ENCODE results near the gene UTS2B.

UTS2B gene

GRCh38 chr3:191330530-191331048 is 263 bp upstream of the UTS2B start:
- ATAC-seq (ENCODE audit: insufficient read depth, low read depth) (no peak), DNase-seq (no peak)
- Histone ChIP-seq H3K4me2 (ENCODE audit: insufficient read depth, low read length) (no peak overlapping the region), H3K27ac (ENCODE audit: low read length) (no peak overlapping the region), H3K4me1 (ENCODE audit: insufficient read depth, low read length) (no peaks in the 10 kb centered on the region), H4K20me1 (ENCODE audit: insufficient read depth, low read length) (no peaks in the 10 kb centered on the region), H3K79me2 (ENCODE audit: insufficient read depth, low read length) (no peaks in the 10 kb centered on the region), H3K9ac (ENCODE audit: low read depth, low read length) (no peak overlapping the region), H3K4me3 (ENCODE audit: low read depth in 1 of 2, low read length in 2 of 2) (no peak overlapping the region), H3K27me3 (ENCODE audit: insufficient read depth, low read length, poor library complexity) (no peaks in the 10 kb centered on the region), H3K36me3 (ENCODE audit: insufficient read depth, low read length) (no peaks in the 10 kb centered on the region), H3K9me3 (ENCODE audit: insufficient read depth, low read length, severe bottlenecking) (no peaks in the 10 kb centered on the region), H2AFZ (ENCODE audit: low read depth, low read length) (no peak overlapping the region)
- TF ChIP-seq, protein P1, sequence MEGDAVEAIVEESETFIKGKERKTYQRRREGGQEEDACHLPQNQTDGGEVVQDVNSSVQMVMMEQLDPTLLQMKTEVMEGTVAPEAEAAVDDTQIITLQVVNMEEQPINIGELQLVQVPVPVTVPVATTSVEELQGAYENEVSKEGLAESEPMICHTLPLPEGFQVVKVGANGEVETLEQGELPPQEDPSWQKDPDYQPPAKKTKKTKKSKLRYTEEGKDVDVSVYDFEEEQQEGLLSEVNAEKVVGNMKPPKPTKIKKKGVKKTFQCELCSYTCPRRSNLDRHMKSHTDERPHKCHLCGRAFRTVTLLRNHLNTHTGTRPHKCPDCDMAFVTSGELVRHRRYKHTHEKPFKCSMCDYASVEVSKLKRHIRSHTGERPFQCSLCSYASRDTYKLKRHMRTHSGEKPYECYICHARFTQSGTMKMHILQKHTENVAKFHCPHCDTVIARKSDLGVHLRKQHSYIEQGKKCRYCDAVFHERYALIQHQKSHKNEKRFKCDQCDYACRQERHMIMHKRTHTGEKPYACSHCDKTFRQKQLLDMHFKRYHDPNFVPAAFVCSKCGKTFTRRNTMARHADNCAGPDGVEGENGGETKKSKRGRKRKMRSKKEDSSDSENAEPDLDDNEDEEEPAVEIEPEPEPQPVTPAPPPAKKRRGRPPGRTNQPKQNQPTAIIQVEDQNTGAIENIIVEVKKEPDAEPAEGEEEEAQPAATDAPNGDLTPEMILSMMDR (IDR thresholded peaks at IDR 0.05; ENCODE audit: borderline replicate concordance, extremely low read depth, low read length, poor library complexity, severe bottlenecking), result no peak
- no peak for TF ChIP-seq EZH2 (IDR thresholded peaks at IDR 0.05; ENCODE audit: borderline replicate concordance, low read depth, low read length, severe bottlenecking)

- Histone ChIP-seq H3K9ac (ENCODE audit: low read depth, low read length) (no peak within 1 kb of the TSS), H4K20me1 (ENCODE audit: insufficient read depth, low read length) (no peaks in the 10 kb centered on the region), H3K79me2 (ENCODE audit: insufficient read depth, low read length) (no peaks in the 10 kb centered on the region), H3K4me3 (ENCODE audit: low read depth in 1 of 2, low read length in 2 of 2) (no peak within 1 kb of the TSS), H2AFZ (ENCODE audit: low read depth, low read length) (no peak within 1 kb of the TSS), H3K4me2 (ENCODE audit: insufficient read depth, low read length) (no peak within 1 kb of the TSS), H3K27me3 (ENCODE audit: insufficient read depth, low read length, poor library complexity) (no peaks in the 10 kb centered on the region), H3K36me3 (ENCODE audit: insufficient read depth, low read length) (no peaks in the 10 kb centered on the region), H3K4me1 (ENCODE audit: insufficient read depth, low read length) (no peaks in the 10 kb centered on the region), H3K9me3 (ENCODE audit: insufficient read depth, low read length, severe bottlenecking) (no peaks in the 10 kb centered on the region), H3K27ac (ENCODE audit: low read length) (no peak within 1 kb of the TSS)
- no peak for TF ChIP-seq EZH2 (IDR thresholded peaks at IDR 0.05; ENCODE audit: borderline replicate concordance, low read depth, low read length, severe bottlenecking)
- TF ChIP-seq, protein P1 (IDR thresholded peaks at IDR 0.05; ENCODE audit: borderline replicate concordance, extremely low read depth, low read length, poor library complexity, severe bottlenecking), result no peak
- no peak for ATAC-seq (ENCODE audit: insufficient read depth, low read depth)
- no peak for DNase-seq
Observed at GRCh38 chr3:191328962-191329653, 1.2 kb downstream of the UTS2B start, which contains the start of gene CCDC50. TSS of gene CCDC50 (plus strand) at chr3:191329394. CDS start at chr3:191329675, 281 bp downstream.

- ATAC-seq (ENCODE audit: insufficient read depth, low read depth) (no peak), DNase-seq (no peak)
- Histone ChIP-seq H4K20me1 (ENCODE audit: insufficient read depth, low read length) (no peaks in the 10 kb centered on the region), H3K9ac (ENCODE audit: low read depth, low read length) (no peak overlapping the region), H3K4me2 (ENCODE audit: insufficient read depth, low read length) (no peak overlapping the region), H3K4me3 (ENCODE audit: low read depth in 1 of 2, low read length in 2 of 2) (no peak overlapping the region), H3K27me3 (ENCODE audit: insufficient read depth, low read length, poor library complexity) (no peaks in the 10 kb centered on the region), H3K27ac (ENCODE audit: low read length) (no peak overlapping the region), H3K36me3 (ENCODE audit: insufficient read depth, low read length) (no peaks in the 10 kb centered on the region), H3K9me3 (ENCODE audit: insufficient read depth, low read length, severe bottlenecking) (no peaks in the 10 kb centered on the region), H3K79me2 (ENCODE audit: insufficient read depth, low read length) (no peaks in the 10 kb centered on the region), H2AFZ (ENCODE audit: low read depth, low read length) (no peak overlapping the region), H3K4me1 (ENCODE audit: insufficient read depth, low read length) (no peaks in the 10 kb centered on the region)
- TF ChIP-seq, protein P1 (IDR thresholded peaks at IDR 0.05; ENCODE audit: borderline replicate concordance, extremely low read depth, low read length, poor library complexity, severe bottlenecking), result no peak
- TF ChIP-seq EZH2 (IDR thresholded peaks at IDR 0.05; ENCODE audit: borderline replicate concordance, low read depth, low read length, severe bottlenecking), result no peak
Observed at GRCh38 chr3:191328383-191328961, 1.9 kb downstream of the UTS2B start.

All from DND-41 (cell line).